Chondrocyte (in vitro differentiated cells): ENCODE measurements around the gene TSC1. TPM values are rescaled to one million over a fixed set of nuclear protein-coding genes. Genes with fewer than 3 reads are reported as not detected.

ENCODE experiments used
- DNase-seq: peaks from one replicate; pipeline ENCODE4 v3.0.0; 2021; ENCODE audit warnings: mixed read lengths, low spot score
- H3K27ac Mint-ChIP-seq: one replicate; pipeline ENCODE4 v1.8.0; 2021; ENCODE audit warnings: mild to moderate bottlenecking, moderate library complexity, mixed read lengths; ENCODE audit not compliant: unreplicated experiment
- H3K27me3 Mint-ChIP-seq: 2 replicates; pipeline ENCODE4 v1.8.0; 2021; ENCODE audit warnings: low read depth, mixed read lengths
- H3K36me3 Mint-ChIP-seq: 2 replicates; pipeline ENCODE4 v1.8.0; 2021; ENCODE audit warnings: low read depth, mixed read lengths
- H3K4me1 Mint-ChIP-seq: 2 replicates; pipeline ENCODE4 v1.8.0; 2021; ENCODE audit warnings: low read depth, mild to moderate bottlenecking, mixed read lengths
- H3K4me3 Mint-ChIP-seq: one replicate; pipeline ENCODE4 v1.8.0; 2021; ENCODE audit warnings: mild to moderate bottlenecking, moderate library complexity, mixed read lengths; ENCODE audit not compliant: unreplicated experiment
- H3K9me3 Mint-ChIP-seq: 2 replicates; pipeline ENCODE4 v1.8.0; 2021; ENCODE audit warnings: low read depth, mixed read lengths
- total RNA-seq: library from RNA; stranded (reverse); gene quantifications from 3 replicates; pipeline ENCODE4 v1.2.1, GENCODE V29; 2021
- TF ChIP-seq, protein P1 (sequence below): fragments of 200-600 bp; sonication (generic); IDR thresholded peaks from 2 replicates; pipeline ENCODE4 v1.5.0; 2021; ENCODE audit warnings: antibody characterized with exemption, mild to moderate bottlenecking, moderate library complexity

Gene TSC1
- total RNA-seq, 1 donor from 2014 or later = 42.5 TPM

- Mint-ChIP-seq H3K9me3 (no peaks in the 10 kb centered on the region), H3K4me3 (no peak overlapping the region), H3K27ac (no peak overlapping the region), H3K36me3 (peaks cover under 1% of the 10 kb centered on the region), H3K27me3 (no peaks in the 10 kb centered on the region), H3K4me1 (no peaks in the 10 kb centered on the region)
- TF ChIP-seq, protein P1, sequence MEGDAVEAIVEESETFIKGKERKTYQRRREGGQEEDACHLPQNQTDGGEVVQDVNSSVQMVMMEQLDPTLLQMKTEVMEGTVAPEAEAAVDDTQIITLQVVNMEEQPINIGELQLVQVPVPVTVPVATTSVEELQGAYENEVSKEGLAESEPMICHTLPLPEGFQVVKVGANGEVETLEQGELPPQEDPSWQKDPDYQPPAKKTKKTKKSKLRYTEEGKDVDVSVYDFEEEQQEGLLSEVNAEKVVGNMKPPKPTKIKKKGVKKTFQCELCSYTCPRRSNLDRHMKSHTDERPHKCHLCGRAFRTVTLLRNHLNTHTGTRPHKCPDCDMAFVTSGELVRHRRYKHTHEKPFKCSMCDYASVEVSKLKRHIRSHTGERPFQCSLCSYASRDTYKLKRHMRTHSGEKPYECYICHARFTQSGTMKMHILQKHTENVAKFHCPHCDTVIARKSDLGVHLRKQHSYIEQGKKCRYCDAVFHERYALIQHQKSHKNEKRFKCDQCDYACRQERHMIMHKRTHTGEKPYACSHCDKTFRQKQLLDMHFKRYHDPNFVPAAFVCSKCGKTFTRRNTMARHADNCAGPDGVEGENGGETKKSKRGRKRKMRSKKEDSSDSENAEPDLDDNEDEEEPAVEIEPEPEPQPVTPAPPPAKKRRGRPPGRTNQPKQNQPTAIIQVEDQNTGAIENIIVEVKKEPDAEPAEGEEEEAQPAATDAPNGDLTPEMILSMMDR = no peak
- no peak for DNase-seq
These were observed 57.0 kb downstream of the TSC1 start for GRCh38 chr9:132887181-132888120.

GRCh38 chr9:132886334-132886725 is 58.1 kb downstream of the TSC1 start:
- Mint-ChIP-seq H3K4me1 (no peaks in the 10 kb centered on the region), H3K36me3 (no peaks in the 10 kb centered on the region), H3K9me3 (no peaks in the 10 kb centered on the region), H3K27me3 (no peaks in the 10 kb centered on the region), H3K27ac (no peak overlapping the region), H3K4me3 (no peak overlapping the region)
- no peak for DNase-seq
- TF ChIP-seq, protein P1 = no peak

DNA sequence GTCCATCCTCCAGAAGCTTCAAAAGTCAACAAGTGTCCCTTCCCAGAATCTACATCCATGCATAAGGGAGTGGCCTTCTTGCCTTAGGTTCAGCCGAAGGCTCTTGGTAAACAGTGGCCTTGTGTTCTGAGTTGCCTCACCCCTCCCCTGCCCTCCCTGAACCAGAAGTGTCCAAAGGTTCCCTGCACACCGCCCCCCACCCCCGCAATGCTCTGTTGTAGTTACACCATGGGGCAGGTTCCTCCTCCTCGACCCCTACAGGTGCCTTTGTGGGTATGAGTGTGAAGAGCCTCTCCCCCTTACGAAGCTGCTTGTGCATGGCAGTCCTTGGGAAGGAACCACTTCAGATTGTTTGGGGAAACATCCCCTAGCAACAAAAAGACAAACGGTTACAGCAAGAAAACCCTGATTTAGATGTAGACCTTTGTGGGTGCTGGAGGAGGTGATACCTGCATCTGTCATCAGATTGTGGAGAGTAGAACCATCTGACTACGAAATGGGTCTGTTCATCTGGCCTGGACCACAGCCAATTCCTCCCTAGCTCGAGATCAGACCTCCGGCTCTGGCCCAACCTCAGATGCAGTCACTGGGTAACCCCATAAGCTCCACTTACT is 58.6 kb downstream of the TSC1 start:
- Mint-ChIP-seq H3K36me3 (no peaks in the 10 kb centered on the region), H3K27ac (no peak overlapping the region), H3K4me1 (no peaks in the 10 kb centered on the region), H3K4me3 (no peak overlapping the region), H3K27me3 (no peaks in the 10 kb centered on the region), H3K9me3 (no peaks in the 10 kb centered on the region)
- TF ChIP-seq, protein P1 = no peak
- DNase-seq = no peak

- TF ChIP-seq, protein P1 = no peak
- no peaks in the 10 kb centered on the region for H3K27me3 Mint-ChIP-seq
- H3K36me3 Mint-ChIP-seq = no peaks in the 10 kb centered on the region
- no peak overlapping the region for H3K27ac Mint-ChIP-seq
- DNase-seq = peak; percentile 51
- peaks cover 8% of the 10 kb centered on the region for H3K4me1 Mint-ChIP-seq
- no peaks in the 10 kb centered on the region for H3K9me3 Mint-ChIP-seq
- no peak overlapping the region for H3K4me3 Mint-ChIP-seq
These were observed 60.8 kb downstream of the TSC1 start for GRCh38 chr9:132883349-132884294.

DNA sequence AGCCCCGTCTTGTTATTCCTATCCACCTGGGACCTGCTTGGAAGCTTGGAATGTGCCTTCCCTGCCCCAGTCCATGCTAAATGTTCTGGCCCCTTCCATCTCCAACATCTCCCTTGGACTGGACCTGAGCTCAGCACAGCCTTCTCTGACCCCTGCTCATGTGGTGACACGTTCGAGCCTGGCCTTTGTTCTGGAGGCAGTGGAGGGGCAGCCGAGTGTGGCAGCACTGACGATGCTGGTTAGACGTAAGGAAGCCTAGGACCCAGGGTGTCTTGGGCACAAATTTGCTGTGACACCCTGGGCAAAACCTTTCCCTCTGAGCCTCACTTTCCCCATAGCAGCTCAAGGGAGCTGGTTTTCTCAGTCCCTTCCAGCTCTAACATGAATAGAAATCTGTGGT is 61.8 kb downstream of the TSC1 start:
- TF ChIP-seq, protein P1 = no peak
- peak; percentile 69 for DNase-seq
- no peaks in the 10 kb centered on the region for H3K36me3 Mint-ChIP-seq
- H3K27ac Mint-ChIP-seq = no peak overlapping the region
- no peaks in the 10 kb centered on the region for H3K27me3 Mint-ChIP-seq
- H3K4me1 Mint-ChIP-seq = peaks cover 8% of the 10 kb centered on the region
- H3K4me3 Mint-ChIP-seq = no peak overlapping the region
- no peaks in the 10 kb centered on the region for H3K9me3 Mint-ChIP-seq
